Activated T-helper 2 cell treated with anti-CD3 and anti-CD28 coated beads, Interferon-gamma antibody, Interleukin-2, Interleukin-4, amounts not matched to agents 10 μg/mL and 5 μg/mL and 100 μg/mL, durations not matched to agents 14 hours and 24 hours and 36 hours (primary cell): Measurements from ENCODE around the gene PLEKHO2. TPM values are rescaled to one million over a fixed set of nuclear protein-coding genes. Genes with fewer than 3 reads are reported as not detected.
A peak's percentile ranks its signal among the peaks of the same experiment; 100 is the strongest.

Source experiments
- DNase-seq: peaks from one replicate; pipeline ENCODE4 v3.0.0; 2021; ENCODE audit warnings: low spot score
- H3K27ac Mint-ChIP-seq: one replicate; pipeline ENCODE4 v1.8.0; 2021; ENCODE audit warnings: mixed read lengths
- H3K27me3 Mint-ChIP-seq: one replicate; pipeline ENCODE4 v1.8.0; 2021; ENCODE audit warnings: low read depth, mixed read lengths
- H3K36me3 Mint-ChIP-seq: one replicate; pipeline ENCODE4 v1.8.0; 2021; ENCODE audit warnings: low read depth, mixed read lengths
- H3K4me1 Mint-ChIP-seq: one replicate; pipeline ENCODE4 v1.8.0; 2021; ENCODE audit warnings: low read depth, mixed read lengths
- H3K4me3 Mint-ChIP-seq: one replicate; pipeline ENCODE4 v1.8.0; 2021; ENCODE audit warnings: low read depth, mild to moderate bottlenecking, moderate library complexity, mixed read lengths
- H3K9me3 Mint-ChIP-seq: one replicate; pipeline ENCODE4 v1.8.0; 2021; ENCODE audit warnings: mixed read lengths
- intact Hi-C: fragments of 100-400 bp; cut with micrococcal nuclease; formaldehyde crosslinking; loops from one replicate; pipeline ENCODE4 v1.15.1; 2023
- total RNA-seq: library from RNA; stranded (reverse); gene quantifications from 2 replicates; pipeline ENCODE4 v1.2.3, GENCODE V29; 2022

PLEKHO2 gene
- total RNA-seq, 1 donor from 2014 or later, result 17.0 TPM

- no peaks in the 10 kb centered on the region for H3K27me3 Mint-ChIP-seq
- no peaks in the 10 kb centered on the region for H3K9me3 Mint-ChIP-seq
- peak overlapping the region; percentile 96 for H3K27ac Mint-ChIP-seq
- no peaks in the 10 kb centered on the region for H3K36me3 Mint-ChIP-seq
- DNase-seq, result peak; percentile 97
- H3K4me1 Mint-ChIP-seq, result peaks cover 62% of the 10 kb centered on the region
- peak overlapping the region; percentile 86 for H3K4me3 Mint-ChIP-seq
- intact Hi-C loops, result loop anchor here (1.0 to 5.0 kb wide), 5 partner anchors 52 to 646 kb away; partner anchors contain the start of genes PIF1, PLEKHO2 and RNU5A-1
Measured at GRCh38 chr15:64893481-64894394, 52.0 kb downstream of the PLEKHO2 start.

DNA sequence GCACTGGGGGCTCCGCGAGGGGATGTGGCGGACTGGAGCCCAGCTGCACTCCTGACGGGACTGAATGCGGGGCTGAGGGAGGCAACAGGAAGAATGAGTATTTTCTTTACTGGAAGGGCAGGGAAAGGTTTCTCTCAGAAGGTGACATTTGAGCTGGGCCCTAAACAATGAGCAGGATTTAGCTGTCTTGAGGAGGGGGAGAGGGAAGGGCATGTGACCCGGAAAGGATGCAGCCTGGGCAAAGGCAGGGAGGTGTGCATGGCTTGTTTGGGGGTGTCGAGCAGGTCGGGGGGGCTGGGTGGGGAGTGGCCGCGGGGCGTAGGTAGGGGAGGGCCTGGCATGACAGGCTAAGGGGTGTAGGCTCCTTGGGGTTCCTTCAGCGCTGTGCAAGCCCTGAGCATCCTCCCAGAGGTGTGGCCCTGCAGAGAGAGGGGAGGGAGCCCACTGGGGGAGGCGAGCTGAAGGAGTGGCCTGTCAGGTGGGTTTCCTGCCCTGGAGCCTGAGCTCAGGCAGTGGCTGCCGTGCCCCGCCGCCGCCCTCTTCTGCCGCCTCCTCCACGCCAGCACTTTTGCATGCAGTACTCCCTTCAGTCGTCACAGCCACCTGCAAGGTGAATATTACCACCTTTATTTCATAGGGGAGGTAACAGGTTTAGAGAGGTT lies 52.8 kb downstream of the PLEKHO2 start:
- H3K36me3 Mint-ChIP-seq, result peaks cover 4% of the 10 kb centered on the region
- peak overlapping the region; percentile 86 for H3K4me3 Mint-ChIP-seq
- no peaks in the 10 kb centered on the region for H3K27me3 Mint-ChIP-seq
- intact Hi-C loops, result loop anchor here (5.0 kb wide), 3 partner anchors 98 to 647 kb away; partner anchors contain the start of gene RNU5A-1
- peak; percentile 86 for DNase-seq
- peak overlapping the region; percentile 96 for H3K27ac Mint-ChIP-seq
- peaks cover 62% of the 10 kb centered on the region for H3K4me1 Mint-ChIP-seq
- no peaks in the 10 kb centered on the region for H3K9me3 Mint-ChIP-seq

GRCh38 chr15:64895285-64896065 lies 53.8 kb downstream of the PLEKHO2 start:
- peaks cover under 1% of the 10 kb centered on the region for H3K9me3 Mint-ChIP-seq
- H3K4me1 Mint-ChIP-seq, result peaks cover 62% of the 10 kb centered on the region
- peaks cover 4% of the 10 kb centered on the region for H3K36me3 Mint-ChIP-seq
- intact Hi-C loops, result no loop called here
- peak overlapping the region; percentile 86 for H3K4me3 Mint-ChIP-seq
- peak overlapping the region; percentile 96 for H3K27ac Mint-ChIP-seq
- no peaks in the 10 kb centered on the region for H3K27me3 Mint-ChIP-seq
- DNase-seq, result peak; percentile 47

DNA sequence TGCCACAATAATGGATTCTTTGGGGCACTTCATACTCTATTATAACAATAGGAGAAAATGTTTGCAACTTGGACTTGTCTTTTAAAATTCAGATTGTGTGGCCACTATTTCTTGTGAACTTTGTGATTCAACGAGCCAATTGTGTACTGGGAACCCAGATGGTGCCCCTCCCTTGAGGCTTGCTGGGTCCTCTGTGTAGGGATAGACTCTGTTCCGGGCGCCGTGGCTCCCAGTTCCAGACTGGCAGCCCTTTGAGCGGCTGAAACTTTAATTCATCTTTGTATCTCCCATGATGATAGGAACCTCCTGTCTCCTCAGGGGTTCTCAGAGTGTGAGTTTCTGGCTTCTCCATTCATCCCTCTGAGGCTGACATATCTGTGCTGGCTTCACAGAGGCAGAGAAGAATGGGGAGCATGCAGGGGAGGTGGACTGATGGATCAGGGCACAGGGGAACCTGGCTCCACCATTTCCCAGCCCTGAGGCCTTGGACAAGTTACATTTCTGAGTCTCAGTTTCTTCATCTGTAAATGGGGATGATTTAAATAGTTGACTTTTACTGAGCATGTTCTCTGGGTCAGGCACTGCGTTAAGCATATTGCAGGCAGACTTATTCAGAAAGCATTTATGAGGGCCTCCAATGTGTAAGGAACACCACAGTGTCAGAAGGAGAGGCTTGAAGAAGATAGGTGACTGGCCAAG lies 54.8 kb downstream of the PLEKHO2 start:
- Mint-ChIP-seq H3K27me3 (no peaks in the 10 kb centered on the region), H3K27ac (peak overlapping the region; percentile 96), H3K9me3 (peaks cover 8% of the 10 kb centered on the region), H3K4me3 (no peak overlapping the region), H3K4me1 (peaks cover 55% of the 10 kb centered on the region), H3K36me3 (peaks cover 4% of the 10 kb centered on the region)
- DNase-seq, result no peak
- intact Hi-C loops, result no loop called here

- H3K4me1 Mint-ChIP-seq, result peaks cover 48% of the 10 kb centered on the region
- peak overlapping the region; percentile 96 for H3K27ac Mint-ChIP-seq
- DNase-seq, result no peak
- intact Hi-C loops, result no loop called here
- peaks cover 4% of the 10 kb centered on the region for H3K36me3 Mint-ChIP-seq
- H3K9me3 Mint-ChIP-seq, result peaks cover 8% of the 10 kb centered on the region
- no peaks in the 10 kb centered on the region for H3K27me3 Mint-ChIP-seq
- no peak overlapping the region for H3K4me3 Mint-ChIP-seq
Measured at GRCh38 chr15:64897345-64897985, 55.8 kb downstream of the PLEKHO2 start.

DNA sequence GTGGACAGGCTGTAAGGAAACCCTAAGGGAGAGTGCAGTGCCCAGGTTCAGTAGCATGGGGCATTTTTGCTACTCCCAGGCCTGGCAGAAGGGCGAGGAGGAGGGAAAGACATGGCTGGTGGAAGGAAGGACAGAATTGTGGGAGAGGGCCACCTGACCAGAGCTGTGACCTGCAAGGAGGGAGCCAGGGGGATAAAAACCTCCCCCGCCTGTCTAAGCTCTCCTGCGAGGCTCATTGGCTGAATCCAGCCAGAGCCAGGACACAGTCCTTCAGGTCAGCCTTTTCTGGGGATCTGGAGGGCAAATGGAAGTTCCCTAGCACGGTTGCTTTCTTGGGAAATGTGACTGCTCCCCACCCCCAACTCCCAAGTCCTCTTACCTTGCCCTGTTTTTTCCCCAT lies 56.7 kb downstream of the PLEKHO2 start:
- H3K9me3 Mint-ChIP-seq, result peaks cover 8% of the 10 kb centered on the region
- peaks cover 48% of the 10 kb centered on the region for H3K4me1 Mint-ChIP-seq
- H3K36me3 Mint-ChIP-seq, result peaks cover 4% of the 10 kb centered on the region
- intact Hi-C loops, result no loop called here
- DNase-seq, result no peak
- no peaks in the 10 kb centered on the region for H3K27me3 Mint-ChIP-seq
- H3K27ac Mint-ChIP-seq, result no peak overlapping the region
- no peak overlapping the region for H3K4me3 Mint-ChIP-seq

GRCh38 chr15:64901141-64901540 lies 59.4 kb downstream of the PLEKHO2 start:
- no peak overlapping the region for H3K4me3 Mint-ChIP-seq
- intact Hi-C loops, result no loop called here
- H3K27ac Mint-ChIP-seq, result no peak overlapping the region
- peaks cover 8% of the 10 kb centered on the region for H3K9me3 Mint-ChIP-seq
- DNase-seq, result no peak
- peaks cover 4% of the 10 kb centered on the region for H3K36me3 Mint-ChIP-seq
- H3K27me3 Mint-ChIP-seq, result no peaks in the 10 kb centered on the region
- H3K4me1 Mint-ChIP-seq, result peaks cover 40% of the 10 kb centered on the region

DNA sequence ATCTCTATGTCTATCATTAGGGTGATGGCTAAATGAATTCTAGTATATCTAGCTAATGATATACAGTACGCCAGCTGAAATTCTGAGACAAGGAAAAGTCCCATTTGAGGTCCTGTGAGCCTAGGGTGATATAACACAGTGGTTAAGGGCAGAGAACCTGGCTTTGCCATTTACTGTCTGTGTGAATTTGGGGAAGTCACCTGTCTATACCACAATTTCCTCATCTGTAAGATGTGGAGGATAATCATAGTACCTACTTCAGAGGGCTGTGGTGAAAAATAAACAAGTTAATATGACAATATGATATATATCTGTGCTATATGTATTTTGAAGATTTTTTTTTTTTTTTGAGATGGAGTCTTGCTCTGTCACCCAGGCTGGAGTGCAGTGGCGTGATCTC lies 60.2 kb downstream of the PLEKHO2 start:
- no peak overlapping the region for H3K4me3 Mint-ChIP-seq

GRCh38 chr15:64902863-64903262 lies 61.1 kb downstream of the PLEKHO2 start:
- Mint-ChIP-seq H3K9me3 (peaks cover 8% of the 10 kb centered on the region), H3K36me3 (peaks cover 4% of the 10 kb centered on the region), H3K4me3 (no peak overlapping the region), H3K27me3 (no peaks in the 10 kb centered on the region), H3K4me1 (peaks cover 25% of the 10 kb centered on the region), H3K27ac (peak overlapping the region; percentile 21)
- intact Hi-C loops, result no loop called here
- DNase-seq, result no peak

More for the DNA sequence above, 60.2 kb downstream of the PLEKHO2 start:
- intact Hi-C loops, result no loop called here
- Mint-ChIP-seq H3K36me3 (peaks cover 4% of the 10 kb centered on the region), H3K4me1 (peaks cover 32% of the 10 kb centered on the region), H3K9me3 (peaks cover 8% of the 10 kb centered on the region), H3K27ac (no peak overlapping the region), H3K27me3 (no peaks in the 10 kb centered on the region)
- no peak for DNase-seq

DNA sequence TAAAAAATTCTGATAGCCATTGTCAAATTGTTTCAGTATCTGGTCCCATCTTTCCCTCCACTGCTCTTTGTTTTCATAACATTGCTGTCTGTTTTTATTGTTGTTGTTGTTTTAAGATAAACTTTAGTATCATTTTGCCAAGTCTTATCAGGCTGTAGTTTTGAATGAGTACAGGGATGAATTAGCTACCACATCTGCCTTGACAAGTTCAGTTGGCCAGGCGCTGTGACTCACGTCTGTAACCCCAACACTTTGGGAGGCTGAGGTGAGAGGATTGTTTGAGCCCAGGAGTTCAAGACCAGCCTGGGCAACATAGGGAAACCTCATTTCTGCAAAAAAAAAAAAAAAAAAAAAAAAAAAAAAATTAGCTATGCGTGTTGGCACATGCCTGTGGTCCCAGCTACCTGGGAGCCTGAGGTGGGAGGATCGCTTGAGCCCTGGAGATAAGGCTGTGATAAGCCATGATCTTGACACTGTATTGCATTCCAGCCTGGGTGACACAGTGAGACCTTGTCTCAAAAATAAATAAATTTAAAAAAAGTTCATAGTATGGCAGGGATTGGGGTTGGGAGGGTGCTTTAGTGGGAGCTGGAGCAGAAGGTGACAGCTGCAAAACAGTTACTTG lies 61.7 kb downstream of the PLEKHO2 start:
- intact Hi-C loops, result no loop called here
- DNase-seq, result no peak
- Mint-ChIP-seq H3K9me3 (peaks cover 8% of the 10 kb centered on the region), H3K27me3 (peaks cover 3% of the 10 kb centered on the region), H3K27ac (no peak overlapping the region), H3K36me3 (peaks cover 4% of the 10 kb centered on the region), H3K4me1 (peaks cover 24% of the 10 kb centered on the region), H3K4me3 (no peak overlapping the region)

GRCh38 chr15:64904189-64904588 lies 62.5 kb downstream of the PLEKHO2 start:
- Mint-ChIP-seq H3K4me1 (peaks cover 24% of the 10 kb centered on the region), H3K27ac (no peak overlapping the region), H3K4me3 (peak overlapping the region; percentile 20), H3K36me3 (peaks cover 4% of the 10 kb centered on the region), H3K27me3 (peaks cover 7% of the 10 kb centered on the region), H3K9me3 (peaks cover 8% of the 10 kb centered on the region)
- intact Hi-C loops, result no loop called here
- DNase-seq, result no peak
